Endothelial cell of umbilical vein (primary cell): ENCODE measurements around the gene ABTB2.

Source experiments
- EZH2 ChIP-seq: IDR thresholded peaks from 2 replicates; pipeline ENCODE4 v1.6.1; 2012; ENCODE audit warnings: borderline replicate concordance, low read depth, mild to moderate bottlenecking, moderate library complexity, low read length, inconsistent platforms; ENCODE audit not compliant: severe bottlenecking
- FOS ChIP-seq: IDR thresholded peaks from 2 replicates; pipeline ENCODE4 v1.6.1; 2011; ENCODE audit warnings: mild to moderate bottlenecking, low read length, moderate library complexity, borderline replicate concordance; ENCODE audit not compliant: insufficient read depth
- JUN ChIP-seq: IDR thresholded peaks from 2 replicates; pipeline ENCODE4 v1.6.1; 2011; ENCODE audit warnings: borderline replicate concordance, low read depth; ENCODE audit not compliant: insufficient read length, insufficient read depth
- MYC ChIP-seq: IDR thresholded peaks from one replicate; pipeline ENCODE4 v1.6.1; 2011; ENCODE audit warnings: mild to moderate bottlenecking, low read depth, low read length
- POLR2A ChIP-seq: IDR thresholded peaks from 2 replicates; pipeline ENCODE4 v1.6.1; 2012; ENCODE audit warnings: low read depth, mild to moderate bottlenecking, control low read depth, low read length
- POLR2AphosphoS5 ChIP-seq: IDR thresholded peaks from 2 replicates; pipeline ENCODE4 v1.6.1; 2012; ENCODE audit warnings: low read depth, mild to moderate bottlenecking, control low read depth, low read length, moderate library complexity; ENCODE audit not compliant: insufficient read depth
- TF ChIP-seq, protein P1 (sequence below), 2 donors: IDR thresholded peaks; 1 replicate in 1 of 2; 2 replicates in 1 of 2; pipeline ENCODE4 v1.5.1; 2011; ENCODE audit warnings: low read length in 2 of 2, mild to moderate bottlenecking in 2 of 2, moderate library complexity in 2 of 2, control low read depth in 1 of 2, inconsistent platforms in 1 of 2, low read depth in 1 of 2; ENCODE audit not compliant: insufficient read depth in 1 of 2; ENCODE audit errors: extremely low read depth in 1 of 2
- TF ChIP-seq, protein P2 (sequence below): IDR thresholded peaks from 2 replicates; pipeline ENCODE4 v1.6.1; 2011; ENCODE audit not compliant: insufficient read depth, insufficient read length

DNA sequence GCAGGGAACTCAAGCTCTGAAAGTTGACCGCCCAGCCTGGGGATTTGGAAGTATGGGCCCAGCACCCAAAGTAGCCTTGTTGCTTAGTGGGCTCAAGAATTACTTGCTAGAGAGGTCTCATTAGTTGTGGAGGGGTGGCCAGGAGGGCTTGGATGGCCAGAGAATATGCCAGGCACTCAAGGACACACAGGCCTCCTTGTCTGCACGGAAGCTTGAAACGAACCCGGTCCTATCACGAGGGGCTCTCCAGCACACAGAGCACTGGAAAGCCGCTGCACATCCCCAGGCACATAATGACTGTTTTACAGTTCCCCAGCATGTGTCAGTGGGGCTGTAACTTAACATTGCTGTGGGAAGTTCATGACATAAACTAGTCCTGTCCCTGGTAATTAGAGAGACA lies 196.4 kb downstream of the ABTB2 start:
- TF ChIP-seq, protein P1, sequence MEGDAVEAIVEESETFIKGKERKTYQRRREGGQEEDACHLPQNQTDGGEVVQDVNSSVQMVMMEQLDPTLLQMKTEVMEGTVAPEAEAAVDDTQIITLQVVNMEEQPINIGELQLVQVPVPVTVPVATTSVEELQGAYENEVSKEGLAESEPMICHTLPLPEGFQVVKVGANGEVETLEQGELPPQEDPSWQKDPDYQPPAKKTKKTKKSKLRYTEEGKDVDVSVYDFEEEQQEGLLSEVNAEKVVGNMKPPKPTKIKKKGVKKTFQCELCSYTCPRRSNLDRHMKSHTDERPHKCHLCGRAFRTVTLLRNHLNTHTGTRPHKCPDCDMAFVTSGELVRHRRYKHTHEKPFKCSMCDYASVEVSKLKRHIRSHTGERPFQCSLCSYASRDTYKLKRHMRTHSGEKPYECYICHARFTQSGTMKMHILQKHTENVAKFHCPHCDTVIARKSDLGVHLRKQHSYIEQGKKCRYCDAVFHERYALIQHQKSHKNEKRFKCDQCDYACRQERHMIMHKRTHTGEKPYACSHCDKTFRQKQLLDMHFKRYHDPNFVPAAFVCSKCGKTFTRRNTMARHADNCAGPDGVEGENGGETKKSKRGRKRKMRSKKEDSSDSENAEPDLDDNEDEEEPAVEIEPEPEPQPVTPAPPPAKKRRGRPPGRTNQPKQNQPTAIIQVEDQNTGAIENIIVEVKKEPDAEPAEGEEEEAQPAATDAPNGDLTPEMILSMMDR (IDR thresholded peaks at IDR 0.05; ENCODE audit: extremely low read depth in 1 of 2, insufficient read depth in 1 of 2, low read depth in 1 of 2, low read length in 2 of 2) = no peak
- TF ChIP-seq POLR2A = no peak
- TF ChIP-seq POLR2AphosphoS5 = no peak
- TF ChIP-seq, protein P2, sequence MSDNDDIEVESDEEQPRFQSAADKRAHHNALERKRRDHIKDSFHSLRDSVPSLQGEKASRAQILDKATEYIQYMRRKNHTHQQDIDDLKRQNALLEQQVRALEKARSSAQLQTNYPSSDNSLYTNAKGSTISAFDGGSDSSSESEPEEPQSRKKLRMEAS = no peak
- TF ChIP-seq EZH2 = no peak
- TF ChIP-seq MYC = no peak
- TF ChIP-seq FOS = no peak
- TF ChIP-seq JUN = no peak
